Progenitor cell of endocrine pancreas (in vitro differentiated cells): ENCODE measurements around the gene CNTNAP5. TPM values are rescaled to one million over a fixed set of nuclear protein-coding genes. Genes with fewer than 3 reads are reported as not detected.

Experiments used
- DNase-seq: peaks from one replicate; pipeline ENCODE4 v3.0.0; 2021; ENCODE audit warnings: low spot score; ENCODE audit not compliant: unreplicated experiment
- H3K27ac Mint-ChIP-seq: 2 replicates; pipeline ENCODE4 v1.8.0; 2021; ENCODE audit warnings: mild to moderate bottlenecking, moderate library complexity, mixed read lengths
- H3K27me3 Mint-ChIP-seq: 2 replicates; pipeline ENCODE4 v1.8.0; 2021; ENCODE audit warnings: mixed read lengths
- H3K36me3 Mint-ChIP-seq: 2 replicates; pipeline ENCODE4 v1.8.0; 2022; ENCODE audit warnings: mixed read lengths; ENCODE audit not compliant: insufficient read depth
- H3K4me1 Mint-ChIP-seq: 2 replicates; pipeline ENCODE4 v1.8.0; 2021; ENCODE audit warnings: low read depth, mixed read lengths
- H3K4me3 Mint-ChIP-seq: 2 replicates; pipeline ENCODE4 v1.8.0; 2021; ENCODE audit warnings: low read depth, mild to moderate bottlenecking, moderate library complexity, mixed read lengths
- H3K9me3 Mint-ChIP-seq: 2 replicates; pipeline ENCODE4 v1.8.0; 2021; ENCODE audit warnings: low read depth, mixed read lengths
- CTCF ChIP-seq: fragments of 200-600 bp; sonication (generic); IDR thresholded peaks from one replicate; pipeline ENCODE4 v1.5.0; 2021; ENCODE audit warnings: antibody characterized with exemption, mild to moderate bottlenecking; ENCODE audit not compliant: unreplicated experiment
- total RNA-seq: library from RNA; stranded (reverse); gene quantifications from 2 replicates; pipeline ENCODE4 v1.2.1, GENCODE V29; 2021

Gene CNTNAP5
- total RNA-seq, 1 donor from 2014 or later, result 5.3 TPM

GRCh38 chr2:124689348-124689747 is 664.3 kb downstream of the CNTNAP5 start:
- no peaks in the 10 kb centered on the region for H3K27me3 Mint-ChIP-seq
- peaks cover 22% of the 10 kb centered on the region for H3K9me3 Mint-ChIP-seq
- no peak overlapping the region for H3K4me3 Mint-ChIP-seq
- no peak for TF ChIP-seq CTCF
- no peak overlapping the region for H3K27ac Mint-ChIP-seq
- H3K4me1 Mint-ChIP-seq, result peaks cover 10% of the 10 kb centered on the region
- no peak for DNase-seq
- peaks cover 7% of the 10 kb centered on the region for H3K36me3 Mint-ChIP-seq

- DNase-seq, result no peak
- no peaks in the 10 kb centered on the region for H3K27me3 Mint-ChIP-seq
- no peak for TF ChIP-seq CTCF
Measured at GRCh38 chr2:124692216-124692615, 667.1 kb downstream of the CNTNAP5 start.

GRCh38 chr2:124692707-124693106 is 667.6 kb downstream of the CNTNAP5 start:
- no peak for TF ChIP-seq CTCF
- peaks cover 9% of the 10 kb centered on the region for H3K4me1 Mint-ChIP-seq
- H3K27ac Mint-ChIP-seq, result no peak overlapping the region
- H3K36me3 Mint-ChIP-seq, result peaks cover 7% of the 10 kb centered on the region
- no peak for DNase-seq
- peaks cover 22% of the 10 kb centered on the region for H3K9me3 Mint-ChIP-seq
- no peak overlapping the region for H3K4me3 Mint-ChIP-seq
- H3K27me3 Mint-ChIP-seq, result no peaks in the 10 kb centered on the region

More at GRCh38 chr2:124692216-124692615, 667.1 kb downstream of the CNTNAP5 start:
- H3K27ac Mint-ChIP-seq, result no peak overlapping the region
- H3K9me3 Mint-ChIP-seq, result peaks cover 22% of the 10 kb centered on the region
- peaks cover 9% of the 10 kb centered on the region for H3K4me1 Mint-ChIP-seq
- H3K36me3 Mint-ChIP-seq, result peaks cover 7% of the 10 kb centered on the region
- H3K4me3 Mint-ChIP-seq, result no peak overlapping the region

GRCh38 chr2:124693156-124693555 is 668.1 kb downstream of the CNTNAP5 start:
- Mint-ChIP-seq H3K27me3 (no peaks in the 10 kb centered on the region), H3K9me3 (peaks cover 21% of the 10 kb centered on the region), H3K4me1 (peaks cover 9% of the 10 kb centered on the region), H3K36me3 (peaks cover 7% of the 10 kb centered on the region), H3K4me3 (no peak overlapping the region), H3K27ac (no peak overlapping the region)
- no peak for TF ChIP-seq CTCF
- DNase-seq, result no peak

- Mint-ChIP-seq H3K4me1 (no peaks in the 10 kb centered on the region), H3K36me3 (no peaks in the 10 kb centered on the region), H3K27me3 (no peaks in the 10 kb centered on the region), H3K4me3 (no peak overlapping the region), H3K9me3 (no peaks in the 10 kb centered on the region), H3K27ac (no peak overlapping the region)
- TF ChIP-seq CTCF, result no peak
- DNase-seq, result no peak
Measured at GRCh38 chr2:124698979-124699565, 674.0 kb downstream of the CNTNAP5 start.
